Stimulated activated CD8-positive, alpha-beta memory T cell treated with anti-CD3 and anti-CD28 coated beads, Interleukin-15, amount 100 ng/mL, for 48 hours (primary cell): Measurements from ENCODE around the gene SMAD3.
A peak's percentile ranks its signal among the peaks of the same experiment; 100 is the strongest.

ENCODE experiments used
- DNase-seq, 2 donors: peaks; one replicate each; pipeline ENCODE4 v3.0.0-alpha.2; 2020; ENCODE audit warnings: low read depth in 2 of 2

Gene SMAD3

DNA sequence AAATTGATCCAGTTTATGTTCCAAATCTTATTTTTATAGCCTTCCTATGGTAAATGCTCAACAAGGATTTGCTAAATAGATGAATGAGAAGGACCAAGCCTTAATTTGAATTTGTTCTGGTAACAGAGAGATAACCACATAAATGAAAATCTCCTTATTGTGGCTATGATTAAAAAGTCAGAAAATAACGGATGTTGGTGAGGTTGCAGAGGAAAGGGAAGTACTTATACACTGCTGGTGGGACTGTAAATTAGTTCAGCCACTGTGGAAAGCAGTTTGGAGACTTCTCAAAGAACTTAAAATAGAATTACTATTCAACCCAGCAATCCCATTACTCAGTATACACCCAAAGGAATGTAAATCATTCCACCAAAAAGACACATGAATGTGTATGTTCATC lies 162.9 kb downstream of the SMAD3 start:
- DNase-seq, result no peak

- DNase-seq, result no peak
These were observed 165.1 kb downstream of the SMAD3 start for GRCh38 chr15:67230504-67230903.

DNA sequence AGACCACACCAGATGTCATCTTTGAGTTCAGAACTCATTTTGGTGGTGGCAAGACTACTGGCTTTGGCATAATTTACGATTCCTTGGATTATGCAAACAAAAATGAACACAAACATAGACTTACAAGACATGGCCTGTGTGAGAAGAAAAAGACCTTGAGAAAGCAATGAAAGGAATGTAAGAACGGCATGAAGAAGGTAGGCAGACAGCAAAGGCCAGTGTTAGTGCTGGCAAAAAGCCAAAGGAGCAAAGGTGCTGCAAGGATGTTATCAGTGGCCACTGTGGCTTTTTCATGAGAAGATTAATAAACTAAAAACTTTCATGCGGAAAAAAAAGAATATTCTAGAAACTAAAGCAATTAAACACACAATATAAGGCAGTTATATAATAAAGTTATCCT lies 167.2 kb downstream of the SMAD3 start:
- no peak for DNase-seq

GRCh38 chr15:67240235-67241131 lies 175.1 kb downstream of the SMAD3 start:
- no peak for DNase-seq

- DNase-seq, result peak; percentile 4 to 8
These were observed 175.9 kb downstream of the SMAD3 start for GRCh38 chr15:67241132-67241855.

GRCh38 chr15:67242708-67243111 lies 177.3 kb downstream of the SMAD3 start:
- no peak for DNase-seq
